NCI-H446 (cell line): Measurements from ENCODE around the gene MINDY4.

Experiments used
- DNase-seq, 2 experiments: peaks; one replicate each; lab custom pipeline; 2025; lab: John Stamatoyannopoulos, UW

Gene MINDY4

DNA sequence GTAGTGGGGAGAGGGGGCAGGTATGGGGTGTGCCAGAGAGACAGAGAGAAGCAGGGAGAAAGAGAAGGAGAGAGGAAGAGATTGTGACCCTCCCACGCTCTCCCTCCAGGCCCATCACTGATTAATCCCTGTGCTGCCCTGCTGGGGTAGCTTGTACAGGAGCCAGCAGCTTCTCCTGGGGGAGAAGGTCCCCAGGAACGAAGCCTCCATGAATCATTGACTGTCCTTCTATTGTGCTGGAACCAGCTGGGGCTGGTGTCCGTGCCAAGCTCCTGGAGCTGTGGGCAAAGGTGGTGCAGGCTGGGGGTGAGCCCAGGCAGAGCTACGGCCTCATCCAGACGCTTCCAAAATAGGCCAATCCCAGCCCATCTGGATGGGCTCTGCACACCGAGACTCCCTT, 161.3 kb downstream of the MINDY4 start:
- DNase-seq = peak in 1 of 2 experiments; percentile 42

DNA sequence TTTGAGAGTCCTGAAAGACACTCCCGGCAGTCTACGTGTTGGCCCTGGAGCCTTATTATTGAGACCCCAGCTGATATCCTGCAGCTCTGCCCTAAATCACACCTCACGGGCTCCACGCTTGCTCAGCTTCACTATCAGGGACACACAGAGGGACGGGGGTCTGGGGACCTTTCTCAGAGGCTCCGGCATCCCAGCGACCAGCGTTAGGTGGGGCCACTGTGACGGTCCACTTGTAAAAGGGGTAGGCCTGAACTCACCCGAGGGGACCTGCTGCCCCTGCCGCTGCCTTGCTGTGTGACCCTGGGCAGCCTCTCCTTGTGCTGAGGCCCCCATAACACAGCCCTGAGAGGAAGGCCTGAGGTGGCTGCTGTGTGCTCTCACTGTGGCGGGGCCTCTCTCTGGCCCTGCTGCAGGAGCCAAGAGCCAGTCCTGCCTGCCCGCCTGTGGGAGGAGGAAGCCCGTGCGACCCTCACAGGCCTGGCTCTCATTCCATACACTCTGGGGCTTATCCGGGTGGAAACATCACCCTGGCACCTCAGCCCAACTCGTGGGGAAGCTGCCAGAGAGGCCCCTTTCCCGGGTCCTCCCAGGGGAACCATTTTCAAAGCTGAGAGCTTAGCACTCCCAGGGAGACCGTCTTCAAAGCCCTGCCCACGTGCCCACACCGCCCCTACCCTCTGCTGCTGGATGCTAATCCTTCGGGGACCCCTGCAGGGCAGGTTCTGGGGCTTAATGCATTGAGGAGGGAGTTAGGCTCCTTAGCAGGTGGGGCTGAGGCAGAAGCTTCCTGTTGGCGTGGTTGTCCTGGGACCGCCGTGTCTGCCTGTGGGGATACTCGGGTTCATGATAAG, 162.1 kb downstream of the MINDY4 start:
- DNase-seq = peak in 1 of 2 experiments; percentile 16

DNA sequence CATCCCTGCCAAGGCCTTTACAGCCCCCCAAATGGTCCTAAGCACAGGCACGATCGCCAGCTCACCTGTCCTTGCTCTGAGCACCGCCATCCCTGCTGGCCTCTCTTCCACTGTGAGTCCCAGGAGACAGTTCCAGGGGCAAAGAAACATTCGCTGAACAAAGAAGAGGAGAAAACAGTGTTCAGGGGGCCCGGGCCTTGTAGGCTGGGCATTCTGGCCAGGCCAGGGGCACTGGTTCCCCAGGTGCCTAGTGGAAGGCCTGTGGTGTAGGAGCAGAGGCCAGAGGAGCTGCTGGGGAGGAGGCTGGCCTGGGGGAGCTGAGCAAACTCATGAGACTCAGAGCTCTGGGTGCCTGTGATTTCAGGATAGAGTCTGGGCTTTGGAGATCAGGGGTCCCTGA, 163.0 kb downstream of the MINDY4 start:
- DNase-seq = no peak

DNA sequence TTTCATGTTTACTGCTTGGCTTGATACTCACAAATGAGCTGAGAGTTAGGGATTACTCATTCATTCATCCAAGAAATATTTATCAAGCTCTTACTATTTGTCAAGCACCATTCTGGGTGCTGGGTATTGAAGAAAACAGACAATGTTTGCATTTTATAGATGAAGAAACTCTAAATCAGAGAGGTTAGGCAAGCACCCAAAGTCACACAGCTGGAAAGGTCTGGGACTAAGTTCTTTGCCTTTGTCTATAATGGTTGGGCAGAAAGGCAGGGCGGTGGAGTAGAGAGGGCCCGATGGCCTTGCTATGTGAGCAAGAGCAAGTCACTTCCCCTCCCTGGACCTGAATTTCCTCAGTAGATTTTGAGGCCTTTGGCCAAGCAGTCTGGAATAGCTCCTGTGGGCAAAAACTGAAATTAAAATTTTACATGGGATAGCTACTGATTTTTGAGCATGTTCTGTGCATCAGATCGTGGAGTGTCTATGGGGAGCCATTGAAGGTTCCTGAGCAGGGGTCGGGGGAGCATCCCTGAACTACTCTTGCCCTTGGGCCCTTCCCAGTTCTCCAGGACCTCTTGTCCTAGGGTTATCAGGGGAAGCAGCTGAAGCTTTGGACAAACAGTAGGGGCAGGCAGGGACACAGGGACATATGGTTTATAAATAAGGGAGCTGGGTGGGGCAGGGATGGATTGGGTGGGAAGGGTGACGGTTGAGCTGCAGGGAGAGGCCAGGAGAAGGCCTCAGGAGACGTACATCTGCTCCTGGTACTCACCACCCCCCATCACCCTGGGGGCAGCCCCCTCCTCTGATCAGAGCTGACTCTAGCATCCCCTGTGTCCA, 163.7 kb downstream of the MINDY4 start:
- DNase-seq = no peak

DNA sequence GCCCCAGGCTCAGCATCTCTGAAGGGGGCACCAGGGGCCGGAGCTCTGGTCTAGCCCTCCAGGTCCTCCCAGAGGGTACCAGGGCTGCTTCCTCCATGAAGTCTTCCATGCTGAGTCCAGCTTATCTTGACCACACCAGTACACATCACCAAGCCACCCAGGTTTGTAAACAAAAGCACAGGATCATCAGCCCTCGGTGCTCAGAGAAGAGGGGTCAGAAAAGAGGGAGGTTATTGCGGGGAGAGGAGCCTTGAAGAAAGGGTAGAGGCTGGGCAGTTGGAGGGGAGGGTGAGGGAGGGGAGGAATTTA, 164.3 kb downstream of the MINDY4 start:
- no peak for DNase-seq

DNA sequence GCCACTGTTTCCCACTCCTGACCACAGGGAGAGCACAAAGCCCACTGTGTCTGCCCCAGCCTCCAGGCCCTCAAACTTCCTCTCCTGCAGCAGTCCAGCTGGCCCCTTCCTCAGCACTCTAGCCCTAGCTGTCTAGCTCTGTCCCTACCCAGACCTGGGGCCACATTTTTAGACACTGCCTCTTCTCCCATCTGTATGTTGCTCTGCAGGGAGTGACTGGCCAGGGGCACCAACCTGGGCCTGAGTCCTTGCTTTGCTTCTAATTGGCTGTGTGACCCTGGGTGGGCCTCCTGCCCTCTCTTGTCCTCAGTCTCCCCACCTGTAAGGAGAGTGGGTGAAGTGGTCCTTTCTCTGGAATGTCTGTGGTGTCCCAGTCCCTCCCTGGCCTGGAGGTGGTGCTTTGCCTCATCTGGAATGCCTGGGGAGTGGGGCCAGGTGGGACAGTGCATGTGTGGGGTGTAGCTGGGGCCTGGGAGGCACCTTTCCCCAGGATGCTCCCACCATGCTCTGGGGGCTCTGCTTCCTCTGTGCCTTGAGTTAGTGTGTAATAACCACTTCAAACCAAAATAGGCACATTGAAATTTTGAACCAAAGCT, 165.5 kb downstream of the MINDY4 start:
- DNase-seq = no peak

DNA sequence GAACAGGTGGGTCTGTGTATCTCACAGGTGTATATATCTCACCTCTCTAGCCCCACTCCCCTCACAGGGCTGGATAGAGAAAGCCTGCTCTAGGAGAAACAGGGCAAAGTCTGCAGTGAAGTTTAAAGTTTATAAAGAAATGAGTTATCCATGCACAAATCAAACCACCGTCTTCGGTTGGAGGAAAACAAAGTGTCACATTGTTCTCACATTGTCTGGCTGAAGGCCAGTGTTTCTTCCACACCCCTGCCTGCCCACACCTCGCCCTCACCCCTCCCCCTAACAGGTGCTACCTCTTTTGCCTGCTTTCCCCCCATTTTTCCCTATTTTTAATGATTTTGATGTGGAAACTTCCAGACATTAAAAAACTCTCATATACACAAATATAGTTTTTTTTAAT, 166.2 kb downstream of the MINDY4 start:
- DNase-seq = no peak

DNA sequence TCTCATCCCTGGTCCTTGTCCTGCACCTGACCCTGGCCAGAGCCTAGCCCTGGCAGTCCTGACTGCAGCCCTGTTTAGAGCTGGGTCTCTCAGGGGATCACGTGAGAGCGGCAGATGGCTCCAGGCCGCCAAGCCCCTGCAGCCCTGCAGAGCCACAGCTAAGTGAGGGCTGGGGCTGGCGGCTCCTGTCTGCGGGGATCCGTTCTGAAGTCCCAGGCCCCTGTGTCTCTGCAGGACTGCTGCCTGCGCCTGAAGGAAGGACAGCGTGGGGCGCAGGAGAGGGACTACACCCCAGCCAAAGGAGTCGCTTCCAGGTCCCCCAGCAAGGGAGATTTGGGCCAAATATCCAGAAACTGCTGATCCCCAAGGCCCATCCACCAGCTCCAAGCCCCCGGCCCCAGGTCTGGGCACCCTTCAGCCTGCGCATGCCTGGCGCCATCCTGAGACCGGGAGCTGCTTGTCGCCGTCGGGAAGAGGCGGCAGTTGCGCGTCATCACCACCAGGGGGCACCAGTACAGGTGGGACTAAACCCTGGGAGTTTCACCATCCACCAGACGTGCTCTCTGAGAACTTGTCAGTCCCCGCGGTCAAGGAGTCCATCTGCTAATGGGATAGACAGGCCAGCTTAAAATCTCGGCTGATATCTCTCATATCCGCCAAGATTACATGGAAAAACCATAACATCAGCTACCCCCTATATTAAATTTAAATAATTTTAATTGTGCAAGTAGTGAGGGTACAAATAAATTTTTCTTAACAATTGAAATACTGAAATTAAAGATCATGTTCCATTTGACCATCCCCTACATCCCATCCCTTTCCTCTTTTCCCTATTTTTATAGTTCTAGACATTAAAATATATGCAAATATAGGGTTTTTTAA, 167.5 kb downstream of the MINDY4 start:
- DNase-seq = peak; percentile 32 to 71

DNA sequence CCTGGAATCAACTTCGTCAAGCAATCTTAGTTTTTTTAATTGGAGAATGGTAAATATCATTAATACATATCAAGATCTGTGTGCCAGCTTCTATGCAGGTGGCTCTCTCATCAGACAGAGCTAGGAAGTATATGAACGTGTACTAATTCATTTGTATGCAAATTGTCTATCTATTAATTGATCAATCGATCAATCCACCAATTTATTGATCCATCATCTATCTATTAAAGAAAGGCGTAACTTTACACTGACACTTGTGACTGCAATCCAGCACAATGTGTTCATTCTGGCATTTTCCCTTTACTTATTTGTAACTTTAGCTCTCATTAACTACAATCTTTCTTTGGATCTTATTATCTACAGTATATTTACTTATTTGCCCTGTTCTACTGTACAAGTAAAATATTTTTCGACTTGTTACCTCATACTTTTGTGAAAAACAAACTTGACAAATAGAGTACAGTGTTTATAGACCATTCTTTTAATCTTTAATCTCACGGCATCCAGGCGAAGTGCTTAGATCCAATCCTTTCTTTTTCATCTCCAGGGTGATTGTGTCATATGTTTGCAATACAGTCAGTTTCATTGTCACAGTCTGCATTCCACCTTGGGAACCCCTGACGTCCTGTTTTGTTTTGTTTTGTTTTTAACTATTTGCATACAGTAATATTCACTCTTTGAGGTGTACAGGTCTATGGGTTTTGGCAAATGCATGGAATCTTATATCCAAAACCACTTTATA, 170.5 kb downstream of the MINDY4 start:
- DNase-seq = no peak
